HG02642 (cell line): ENCODE data around the gene IQCE.
"Not testable (repeated sequence)": the region's sequence is repeated elsewhere in the genome, so short reads cannot be mapped to it uniquely, and the experiment has no call there.

Experiments used
- ATAC-seq: cut with Tn5 transposase; IDR thresholded peaks from one replicate; pipeline ENCODE4 v1.9.1; 2021; ENCODE audit warnings: mild to moderate bottlenecking; ENCODE audit not compliant: unreplicated experiment, poor library complexity

IQCE gene

GRCh38 chr7:2596464-2597272 lies 37.9 kb downstream of the IQCE start:
- ATAC-seq, result no peak

DNA sequence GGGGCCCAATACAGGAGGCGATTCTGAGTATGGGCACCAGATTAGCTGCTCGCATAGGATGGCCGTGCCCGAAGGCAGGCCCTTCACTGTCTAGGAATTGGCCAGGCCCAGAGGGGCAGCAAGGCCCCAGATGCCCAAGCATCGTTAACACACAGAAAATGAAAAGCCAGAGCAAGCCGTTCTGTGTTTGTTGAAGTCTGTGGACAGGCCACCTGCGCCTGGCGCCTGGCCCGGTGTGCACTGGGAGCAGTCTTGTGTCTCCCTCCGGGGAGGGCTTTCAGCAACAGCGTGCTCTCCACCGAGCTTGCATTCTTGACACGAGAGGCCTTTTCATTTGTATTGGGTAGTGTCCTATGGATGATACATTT lies 38.5 kb downstream of the IQCE start:
- ATAC-seq, result no peak

DNA sequence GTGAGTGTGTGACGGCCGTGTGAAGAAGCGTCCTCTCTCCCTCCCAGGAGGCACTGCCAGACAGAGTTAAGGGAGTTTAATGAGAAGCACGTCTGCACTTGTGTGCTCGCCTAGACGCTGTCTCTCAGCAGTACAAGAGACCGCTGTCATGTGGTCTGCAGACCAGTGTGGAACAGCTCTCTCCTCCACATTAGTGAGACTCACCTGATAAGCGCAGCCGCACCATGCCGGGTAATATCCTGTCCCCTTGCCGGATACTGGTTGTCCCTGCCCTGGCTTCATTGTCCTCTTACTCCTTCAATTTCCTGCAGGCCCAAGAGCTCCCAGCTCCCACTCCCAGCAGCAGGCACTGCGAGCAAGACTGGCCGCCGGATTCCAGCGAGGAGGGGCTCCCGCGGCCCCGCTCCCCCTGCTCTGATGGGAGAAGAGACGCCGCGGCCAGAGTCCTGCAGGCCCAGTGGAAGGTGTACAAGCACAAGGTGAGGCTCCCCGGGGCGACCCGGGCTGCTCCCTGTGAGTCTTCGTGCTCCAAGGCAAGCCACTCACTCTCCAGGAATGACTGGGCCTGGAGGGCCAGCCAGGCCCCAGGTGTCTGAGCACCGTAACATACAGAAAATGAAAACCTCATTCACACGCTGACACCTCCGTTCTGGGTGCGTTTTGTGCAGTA lies 39.5 kb downstream of the IQCE start:
- ATAC-seq, result no peak

GRCh38 chr7:2601065-2601464 lies 42.3 kb downstream of the IQCE start:
- no peak for ATAC-seq

DNA sequence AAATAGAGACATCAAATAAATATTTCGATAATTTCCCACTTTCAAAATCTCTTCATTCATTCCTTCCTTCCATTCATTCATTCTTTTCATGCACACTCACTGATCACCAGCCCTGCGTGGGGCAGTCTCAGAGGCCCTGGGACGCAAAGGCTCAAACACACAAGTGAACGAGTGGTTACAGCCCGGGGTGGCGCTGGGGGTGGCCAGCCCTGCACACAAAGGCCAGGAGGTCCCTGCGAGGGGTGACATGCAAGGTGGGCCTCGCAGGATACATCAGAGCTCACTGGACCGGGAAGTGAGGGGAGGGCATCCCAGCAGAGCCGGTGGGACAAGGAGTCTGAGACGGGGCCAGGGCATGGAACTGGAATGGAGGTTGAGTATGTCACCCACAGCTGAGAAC lies 43.1 kb downstream of the IQCE start:
- ATAC-seq, result no peak

- no peak for ATAC-seq
These were observed 43.7 kb downstream of the IQCE start for GRCh38 chr7:2602406-2603043.

GRCh38 chr7:2603044-2603965 lies 44.5 kb downstream of the IQCE start:
- no peak for ATAC-seq

GRCh38 chr7:2604608-2605174 lies 45.9 kb downstream of the IQCE start:
- ATAC-seq, result no peak

DNA sequence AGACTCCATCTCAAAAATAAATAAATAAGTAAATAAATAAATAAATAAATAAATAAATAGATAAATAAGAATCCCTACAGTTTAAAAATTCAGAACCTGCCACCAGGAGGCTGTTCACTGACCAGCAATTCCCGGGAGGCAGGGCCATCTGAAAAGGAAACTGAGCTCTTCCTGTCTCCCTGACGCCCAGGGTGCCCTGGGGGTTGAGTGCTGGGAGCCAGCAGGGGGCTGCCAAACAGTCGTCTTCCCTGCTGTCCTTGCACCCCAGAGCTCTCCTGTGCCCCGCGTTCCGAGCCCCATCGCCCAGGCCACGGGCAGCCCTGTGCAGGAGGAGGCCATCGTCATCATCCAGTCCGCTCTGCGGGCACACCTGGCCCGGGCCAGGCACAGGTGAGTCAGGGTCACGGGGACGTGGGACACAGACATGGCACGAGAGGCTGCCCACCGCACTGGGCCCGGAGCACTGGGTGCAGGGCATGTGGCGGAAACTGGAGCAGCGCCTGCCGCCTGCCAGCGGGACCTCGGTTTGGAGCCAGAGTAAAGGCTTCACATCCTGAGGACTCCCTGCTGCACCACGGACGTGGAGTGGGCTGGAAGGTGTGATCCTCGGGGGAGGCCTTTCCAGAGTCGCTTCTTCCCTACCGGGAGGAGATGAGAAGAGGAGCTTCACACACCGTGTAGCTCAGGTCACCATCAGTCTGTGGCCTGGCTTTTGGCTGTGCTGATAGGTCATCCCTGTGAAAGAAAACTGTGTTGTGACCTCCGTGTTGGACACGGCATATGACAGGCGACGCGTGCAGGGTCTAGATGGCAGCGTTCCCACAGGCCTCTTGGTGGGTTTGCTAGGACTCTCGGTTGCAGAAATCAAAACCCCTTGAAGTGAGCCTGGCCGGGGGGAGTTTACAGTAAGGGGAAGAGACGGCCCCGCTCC lies 47.1 kb downstream of the IQCE start:
- no peak for ATAC-seq

DNA sequence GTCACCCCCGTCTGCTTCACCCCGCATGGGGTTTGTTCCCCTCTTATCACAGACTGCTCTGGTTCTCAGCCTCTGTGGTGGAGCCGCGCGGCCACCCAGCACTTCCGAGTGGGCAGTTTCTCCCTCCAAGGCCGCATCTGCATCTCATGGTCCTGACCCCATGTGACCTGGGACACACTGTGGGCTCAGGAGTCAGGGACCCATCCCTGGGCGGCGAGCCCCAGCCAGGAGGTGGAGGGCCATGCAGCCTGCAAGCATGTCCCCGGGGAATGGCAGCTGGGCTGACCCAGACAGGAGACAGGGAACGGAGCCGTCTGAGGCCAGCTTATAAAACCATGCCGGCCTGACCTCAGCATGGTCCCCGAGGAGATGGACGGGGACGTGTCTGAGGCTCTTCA lies 47.8 kb downstream of the IQCE start:
- ATAC-seq, result no peak

DNA sequence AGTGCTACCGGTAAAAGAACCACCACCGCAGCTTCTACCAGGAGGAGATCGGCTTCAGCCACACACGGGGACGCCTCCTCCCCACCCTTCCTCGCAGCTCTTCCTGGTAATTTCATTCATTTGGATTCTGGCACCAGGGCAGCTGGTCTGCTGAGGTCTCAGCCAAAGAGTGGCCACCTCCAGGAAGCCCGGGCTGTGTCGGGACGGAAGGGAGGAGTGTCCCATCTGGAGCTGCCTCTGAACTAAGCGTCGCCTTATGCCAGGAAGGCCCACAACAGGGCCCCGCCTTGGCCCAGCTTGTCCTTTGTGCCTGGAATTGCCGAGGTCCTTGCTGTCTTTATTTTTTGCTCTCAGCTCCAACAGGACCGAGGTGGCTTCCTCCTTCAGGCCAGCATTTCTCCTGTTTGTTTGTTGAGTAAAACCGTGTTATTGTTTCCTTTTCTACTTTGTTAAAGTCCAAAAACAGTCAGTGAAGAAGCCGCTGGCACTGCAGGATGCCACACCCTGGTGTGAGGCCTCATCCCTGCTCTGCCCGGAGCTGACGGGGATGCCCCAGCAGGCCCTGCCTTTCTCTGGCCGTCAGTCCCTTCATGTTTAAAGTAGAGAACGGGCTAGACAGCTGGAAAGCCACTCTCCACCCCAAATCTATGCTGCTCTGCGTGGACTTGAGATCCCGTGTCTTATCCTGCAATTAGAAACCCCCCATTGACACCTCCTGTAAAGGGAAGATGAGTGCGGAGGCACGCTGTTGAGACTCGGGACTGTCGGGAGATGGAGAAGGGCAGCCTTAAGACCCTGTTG lies 48.5 kb downstream of the IQCE start:
- no peak for ATAC-seq

- no peak for ATAC-seq
These were observed 49.4 kb downstream of the IQCE start for GRCh38 chr7:2607923-2608904.

DNA sequence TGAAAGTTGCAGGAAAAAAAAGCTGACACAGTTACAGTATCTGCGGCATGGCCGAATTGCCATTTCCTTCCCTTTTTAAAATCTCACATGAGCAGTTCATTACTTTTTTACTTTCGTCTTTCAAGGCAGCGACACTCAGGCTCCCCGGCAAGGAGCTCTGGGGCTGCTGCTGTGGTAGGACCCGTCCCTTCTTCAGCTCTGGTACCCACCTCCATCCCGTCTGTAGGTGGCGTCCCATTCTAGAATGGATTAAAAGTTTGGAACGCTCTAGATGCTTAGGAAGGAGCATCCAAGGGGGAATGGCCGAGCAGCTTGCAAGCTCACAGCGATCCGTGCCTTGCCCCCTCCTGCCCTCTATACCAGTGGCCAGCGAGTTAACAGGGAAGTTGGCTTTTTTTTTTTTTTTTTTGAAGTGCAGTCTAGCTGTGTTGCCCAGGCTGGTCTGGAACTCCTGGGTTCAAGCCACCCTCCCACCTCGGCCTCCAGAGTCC lies 50.2 kb downstream of the IQCE start:
- ATAC-seq, result peak; percentile 56

DNA sequence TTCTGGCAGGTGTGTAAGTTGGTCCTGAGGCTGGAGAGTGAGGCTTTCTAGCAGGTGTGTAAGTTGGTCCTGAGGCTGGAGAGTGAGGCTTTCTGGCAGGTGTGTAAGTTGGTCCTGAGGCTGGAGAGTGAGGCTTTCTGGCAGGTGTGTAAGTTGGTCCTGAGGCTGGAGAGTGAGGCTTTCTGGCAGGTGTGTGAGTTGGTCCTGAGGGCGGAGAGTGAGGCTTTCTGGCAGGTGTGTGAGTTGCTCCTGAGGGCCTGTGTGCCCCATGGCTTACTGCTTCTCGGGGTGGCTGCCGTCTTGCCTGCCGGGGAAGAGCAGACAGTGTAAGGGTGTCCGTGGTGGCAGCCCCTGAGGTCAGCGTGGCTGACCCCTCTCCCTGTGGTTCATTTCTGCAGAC lies 50.9 kb downstream of the IQCE start:
- not testable (repeated sequence) for ATAC-seq

- ATAC-seq, result no peak
These were observed 51.7 kb downstream of the IQCE start for GRCh38 chr7:2610466-2610865.

DNA sequence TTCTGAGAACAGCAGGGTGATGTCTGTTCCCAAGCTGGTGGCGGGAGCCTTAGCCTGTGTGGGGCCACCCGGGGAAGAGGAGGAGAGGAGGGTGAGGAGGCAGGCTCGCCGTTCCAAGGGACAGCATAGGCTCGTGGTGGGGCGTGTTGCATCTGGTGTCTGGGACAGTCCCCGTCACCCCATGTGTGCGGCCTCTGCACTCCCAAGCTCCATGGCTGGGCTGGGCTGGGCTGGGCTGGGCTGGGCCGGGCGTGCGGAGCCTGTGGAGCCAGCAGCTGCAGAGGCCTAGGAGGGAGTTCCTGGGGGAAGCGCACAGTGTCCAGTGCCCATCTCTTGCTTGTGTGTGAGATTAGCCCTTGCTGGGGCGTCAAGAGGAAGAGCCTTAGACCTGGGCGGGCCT lies 52.1 kb downstream of the IQCE start:
- ATAC-seq, result no peak

- no peak for ATAC-seq
These were observed 52.6 kb downstream of the IQCE start for GRCh38 chr7:2611401-2611800.
